ENCODE results near the gene YIPF4. TPM values are rescaled to one million over a fixed set of nuclear protein-coding genes. Genes with fewer than 3 reads are reported as not detected.
"Not testable (repeated sequence)": the region's sequence is repeated elsewhere in the genome, so short reads cannot be mapped to it uniquely, and the experiment has no call there.

The YIPF4 gene
- total RNA-seq, 2 experiments from 2014 or later = 32.1 to 40.5 TPM

DNA sequence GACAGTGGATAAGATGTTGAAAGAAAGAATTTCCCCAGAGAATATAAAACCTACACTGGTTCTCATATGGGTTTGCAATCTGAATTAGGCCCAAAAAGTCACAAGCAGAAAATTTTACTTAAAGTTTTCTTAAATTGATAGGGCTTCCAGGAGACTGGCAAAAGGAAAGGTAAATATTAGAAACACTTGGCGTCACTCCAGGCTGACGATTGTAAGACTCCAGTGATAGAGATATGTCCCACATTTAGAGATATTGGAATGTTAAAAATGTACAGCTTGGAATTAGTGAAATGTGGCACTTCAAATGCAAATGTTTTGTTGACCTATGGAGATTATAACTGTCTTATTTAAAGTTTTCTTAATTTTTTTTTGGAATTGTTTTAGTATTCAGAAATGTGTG lies 14.0 kb downstream of the YIPF4 start:
- Mint-ChIP-seq H3K4me1 (ENCODE audit: low read depth) (peaks cover 24% of the 10 kb centered on the region), H3K36me3 (ENCODE audit: low read depth) (peaks cover 21% of the 10 kb centered on the region), H3K27ac (no peak overlapping the region), H3K9me3 (peaks cover 2% of the 10 kb centered on the region), H3K27me3 (no peaks in the 10 kb centered on the region), H3K4me3 (no peak overlapping the region)
- no peak for DNase-seq
- ATAC-seq = no peak
- ChIA-PET CTCF (interaction anchor here (1.7 kb wide), 1 partner anchor 11 kb away, joined by 5 read pairs; no protein-coding TSS in a partner anchor), POLR2A (no interaction called here)
- TF ChIP-seq, protein P1, sequence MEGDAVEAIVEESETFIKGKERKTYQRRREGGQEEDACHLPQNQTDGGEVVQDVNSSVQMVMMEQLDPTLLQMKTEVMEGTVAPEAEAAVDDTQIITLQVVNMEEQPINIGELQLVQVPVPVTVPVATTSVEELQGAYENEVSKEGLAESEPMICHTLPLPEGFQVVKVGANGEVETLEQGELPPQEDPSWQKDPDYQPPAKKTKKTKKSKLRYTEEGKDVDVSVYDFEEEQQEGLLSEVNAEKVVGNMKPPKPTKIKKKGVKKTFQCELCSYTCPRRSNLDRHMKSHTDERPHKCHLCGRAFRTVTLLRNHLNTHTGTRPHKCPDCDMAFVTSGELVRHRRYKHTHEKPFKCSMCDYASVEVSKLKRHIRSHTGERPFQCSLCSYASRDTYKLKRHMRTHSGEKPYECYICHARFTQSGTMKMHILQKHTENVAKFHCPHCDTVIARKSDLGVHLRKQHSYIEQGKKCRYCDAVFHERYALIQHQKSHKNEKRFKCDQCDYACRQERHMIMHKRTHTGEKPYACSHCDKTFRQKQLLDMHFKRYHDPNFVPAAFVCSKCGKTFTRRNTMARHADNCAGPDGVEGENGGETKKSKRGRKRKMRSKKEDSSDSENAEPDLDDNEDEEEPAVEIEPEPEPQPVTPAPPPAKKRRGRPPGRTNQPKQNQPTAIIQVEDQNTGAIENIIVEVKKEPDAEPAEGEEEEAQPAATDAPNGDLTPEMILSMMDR (IDR thresholded peaks at IDR 0.05) = no peak
- intact Hi-C loops (cut with micrococcal nuclease) = no loop called here

DNA sequence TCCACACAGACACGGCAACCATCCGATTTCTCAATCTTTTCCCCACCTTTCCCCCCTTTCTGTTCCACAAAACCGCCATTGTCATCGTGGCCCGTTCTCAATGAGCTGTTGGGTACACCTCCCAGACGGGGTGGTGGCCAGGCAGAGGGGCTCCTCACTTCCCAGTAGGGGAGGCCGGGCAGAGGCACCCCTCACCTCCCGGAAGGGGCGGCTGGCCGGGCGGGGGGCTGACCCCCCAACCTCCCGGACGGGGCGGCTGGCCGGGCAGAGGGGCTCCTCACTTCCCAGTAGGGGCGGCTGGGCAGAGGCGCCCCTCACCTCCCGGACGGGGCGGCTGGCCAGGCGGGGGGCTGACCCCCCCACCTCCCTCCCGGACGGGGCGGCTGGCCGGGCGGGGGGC lies 15.8 kb downstream of the YIPF4 start:
- Mint-ChIP-seq H3K4me1 (ENCODE audit: low read depth) (peaks cover 16% of the 10 kb centered on the region), H3K36me3 (ENCODE audit: low read depth) (peaks cover 24% of the 10 kb centered on the region)
- H3K27me3 Mint-ChIP-seq; CTCF ChIA-PET; H3K27ac Mint-ChIP-seq; DNase-seq; intact Hi-C loops (cut with micrococcal nuclease); H3K9me3 Mint-ChIP-seq; ATAC-seq; H3K4me3 Mint-ChIP-seq; POLR2A ChIA-PET: not testable (repeated sequence)

DNA sequence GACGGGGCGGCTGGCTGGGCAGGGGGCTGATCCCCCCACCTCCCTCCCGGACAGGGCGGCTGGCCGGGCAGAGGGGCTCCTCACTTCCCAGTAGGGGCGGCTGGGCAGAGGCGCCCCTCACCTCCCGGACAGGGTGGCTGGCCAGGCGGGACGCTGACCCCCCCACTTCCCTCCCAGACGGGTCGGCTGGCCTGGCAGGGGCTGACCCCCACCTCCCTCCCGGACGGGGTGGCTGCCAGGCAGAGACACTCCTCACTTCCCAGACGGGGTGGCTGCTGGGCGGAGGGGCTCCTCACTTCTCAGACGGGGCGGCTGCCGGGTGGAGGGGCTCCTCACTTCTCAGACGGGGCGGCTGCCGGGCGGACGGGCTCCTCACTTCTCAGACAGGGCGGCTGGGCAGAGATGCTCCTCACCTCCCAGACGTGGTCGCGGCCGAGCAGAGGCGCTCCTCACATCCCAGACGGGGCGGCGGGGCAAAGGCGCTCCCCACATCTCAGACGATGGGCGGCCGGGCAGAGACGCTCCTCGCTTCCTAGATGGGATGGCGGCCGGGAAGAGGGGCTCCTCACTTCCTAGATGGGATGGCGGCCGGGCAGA lies 16.4 kb downstream of the YIPF4 start:
- CTCF ChIA-PET; H3K9me3 Mint-ChIP-seq; intact Hi-C loops (cut with micrococcal nuclease); H3K27me3 Mint-ChIP-seq; DNase-seq; H3K27ac Mint-ChIP-seq; H3K4me3 Mint-ChIP-seq; POLR2A ChIA-PET; ATAC-seq: not testable (repeated sequence)
- Mint-ChIP-seq H3K4me1 (ENCODE audit: low read depth) (peaks cover 11% of the 10 kb centered on the region), H3K36me3 (ENCODE audit: low read depth) (peaks cover 25% of the 10 kb centered on the region)

DNA sequence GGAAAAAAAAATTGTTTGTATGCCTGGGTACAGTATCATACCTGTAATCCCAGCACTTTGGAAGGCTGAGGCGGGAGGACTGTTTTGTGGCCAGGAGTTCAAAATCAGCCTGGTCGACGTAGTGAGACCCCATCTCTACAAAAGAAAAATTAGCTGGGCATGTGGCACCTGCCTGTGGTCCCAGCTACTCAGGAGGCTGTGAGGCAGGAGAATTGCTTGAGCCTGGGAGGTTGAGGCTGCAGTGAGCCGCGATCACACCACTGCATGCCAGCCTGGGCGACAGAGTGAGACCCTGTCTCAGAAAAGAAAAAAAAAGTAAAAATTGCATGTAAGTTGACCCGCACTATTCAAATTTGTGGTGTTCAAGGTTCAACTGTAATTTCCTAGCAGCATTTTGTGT lies 32.9 kb downstream of the YIPF4 start:
- POLR2A ChIA-PET = no interaction called here
- no peak overlapping the region for H3K4me3 Mint-ChIP-seq
- no peaks in the 10 kb centered on the region for H3K4me1 Mint-ChIP-seq (ENCODE audit: low read depth)
- TF ChIP-seq, protein P1 (IDR thresholded peaks at IDR 0.05) = no peak
- DNase-seq (no peak), ATAC-seq (no peak)
- H3K9me3 Mint-ChIP-seq = no peaks in the 10 kb centered on the region
- intact Hi-C loops (cut with micrococcal nuclease) = no loop called here
- CTCF ChIA-PET = no interaction called here
- H3K27ac Mint-ChIP-seq = no peak overlapping the region
- H3K36me3 Mint-ChIP-seq (ENCODE audit: low read depth) = peaks cover 4% of the 10 kb centered on the region
- H3K27me3 Mint-ChIP-seq = no peaks in the 10 kb centered on the region

DNA sequence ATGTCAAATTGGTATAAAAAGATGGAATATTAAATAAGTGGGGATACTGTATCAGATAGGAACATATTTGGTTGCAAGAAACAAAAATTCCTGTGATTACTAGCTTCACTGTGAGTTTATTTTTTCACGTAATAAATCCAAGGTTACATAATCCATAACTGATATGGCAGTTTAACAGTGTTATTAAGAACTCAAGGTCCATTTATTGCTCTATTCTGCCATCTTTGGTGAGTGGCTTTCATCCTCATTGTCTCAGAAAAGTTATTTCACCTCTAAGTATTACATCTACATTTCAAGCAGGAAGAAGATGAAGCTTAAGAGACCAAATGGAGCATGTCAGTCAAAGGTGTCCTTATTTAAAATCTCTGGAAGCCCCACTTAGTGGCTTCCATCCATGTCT lies 37.2 kb downstream of the YIPF4 start:
- no peaks in the 10 kb centered on the region for H3K27me3 Mint-ChIP-seq
- no peak for ATAC-seq

DNA sequence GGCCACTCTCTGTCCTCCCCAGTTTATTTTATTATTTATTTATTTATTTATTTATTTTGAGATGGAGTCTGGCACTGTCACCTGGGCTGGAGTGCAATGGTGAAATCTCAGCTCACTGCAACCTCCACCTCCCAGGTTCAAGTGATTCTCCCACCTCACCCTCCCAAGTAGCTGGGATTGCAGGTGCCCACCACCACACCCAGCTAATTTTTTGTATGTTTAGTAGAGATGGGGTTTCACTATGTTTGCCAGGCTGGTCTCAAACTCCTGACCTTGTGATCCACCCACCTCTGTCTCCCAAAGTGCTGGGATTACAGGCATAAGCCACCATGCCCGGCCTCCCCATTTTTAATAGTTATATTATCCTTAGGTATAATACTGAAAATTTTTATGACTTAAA lies 51.0 kb downstream of the YIPF4 start:
- POLR2A ChIA-PET; CTCF ChIA-PET; ATAC-seq; H3K9me3 Mint-ChIP-seq; H3K27me3 Mint-ChIP-seq; H3K4me3 Mint-ChIP-seq; H3K27ac Mint-ChIP-seq; H3K4me1 Mint-ChIP-seq (ENCODE audit: low read depth); H3K36me3 Mint-ChIP-seq (ENCODE audit: low read depth); intact Hi-C loops (cut with micrococcal nuclease); DNase-seq: not testable (repeated sequence)

More for the DNA sequence above, 37.2 kb downstream of the YIPF4 start:
- POLR2A ChIA-PET = no interaction called here
- H3K9me3 Mint-ChIP-seq = no peaks in the 10 kb centered on the region
- TF ChIP-seq, protein P1 (IDR thresholded peaks at IDR 0.05) = no peak
- no peak for DNase-seq
- H3K4me3 Mint-ChIP-seq = no peak overlapping the region
- peaks cover 4% of the 10 kb centered on the region for H3K36me3 Mint-ChIP-seq (ENCODE audit: low read depth)
- CTCF ChIA-PET = no interaction called here
- H3K4me1 Mint-ChIP-seq (ENCODE audit: low read depth) = no peaks in the 10 kb centered on the region
- H3K27ac Mint-ChIP-seq = no peak overlapping the region
- intact Hi-C loops (cut with micrococcal nuclease) = no loop called here

DNA sequence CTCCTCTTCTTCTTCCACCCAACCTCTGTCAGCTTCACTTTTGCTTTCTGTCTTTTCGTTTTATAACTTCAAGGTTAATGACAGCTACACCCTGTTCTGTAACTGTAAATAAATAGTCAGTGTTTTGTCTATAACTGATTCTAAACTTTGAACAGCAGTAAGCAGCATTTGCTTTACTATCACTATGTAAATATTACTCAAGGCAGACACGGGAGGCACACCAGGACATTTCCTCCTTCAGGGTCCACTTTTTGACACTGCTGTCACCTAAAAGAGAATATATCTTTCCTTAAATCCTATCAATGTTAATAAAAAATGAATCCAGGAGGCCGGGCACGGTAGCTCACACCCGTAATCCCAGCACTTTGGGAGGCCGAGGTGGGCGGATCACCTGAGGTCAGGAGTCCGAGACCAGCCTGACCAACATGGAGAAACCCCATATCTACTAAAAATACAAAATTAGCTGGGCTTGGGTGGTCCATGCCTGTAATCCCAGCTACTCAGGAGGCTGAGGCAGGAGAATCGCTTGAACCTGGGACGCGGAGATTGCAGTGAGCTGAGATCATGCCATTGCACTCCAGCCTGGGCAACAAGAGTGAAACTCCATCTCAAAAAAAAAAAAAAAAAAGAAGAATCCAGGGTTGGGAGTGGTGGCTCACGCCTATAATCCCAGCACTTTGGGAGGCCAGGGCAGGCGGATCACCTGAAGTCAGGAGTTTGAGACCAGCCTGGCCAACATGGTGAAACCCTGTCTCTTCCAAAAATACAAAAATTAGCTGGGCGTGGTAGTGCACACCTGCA lies 51.7 kb downstream of the YIPF4 start:
- ATAC-seq; H3K27ac Mint-ChIP-seq; H3K4me3 Mint-ChIP-seq; H3K4me1 Mint-ChIP-seq (ENCODE audit: low read depth); H3K27me3 Mint-ChIP-seq; H3K36me3 Mint-ChIP-seq (ENCODE audit: low read depth); CTCF ChIA-PET; H3K9me3 Mint-ChIP-seq; intact Hi-C loops (cut with micrococcal nuclease); POLR2A ChIA-PET; DNase-seq: not testable (repeated sequence)

Measured in activated CD8-positive, alpha-beta T cell treated with anti-CD3 and anti-CD28 coated beads for 36 hours (primary cell).